ENCODE data around the gene HNRNPL. TPM values are rescaled to one million over a fixed set of nuclear protein-coding genes. Genes with fewer than 3 reads are reported as not detected.
"Not testable (repeated sequence)": the region's sequence is repeated elsewhere in the genome, so short reads cannot be mapped to it uniquely, and the experiment has no call there.

Gene HNRNPL
- total RNA-seq, 1 experiment from 2014 or later = 749 TPM

GRCh38 chr19:38808741-38809140, 41.0 kb downstream of the HNRNPL start:
- intact Hi-C loops (cut with micrococcal nuclease; ENCODE audit: unreplicated experiment) (no loop called here), in situ Hi-C loops (cut with HindIII; ENCODE audit: low pct_unique_long_range_greater_than_20kb, low sequenced_read_pairs) (no loop called here)
- no peaks in the 10 kb centered on the region for H3K9me3 ChIP-seq (ENCODE audit: control insufficient read depth, insufficient read depth, low read depth, low read length)
- ATAC-seq (no peak), DNase-seq (ENCODE audit: low read depth, low spot score) (no peak)
- no peak overlapping the region for H3K4me3 ChIP-seq (ENCODE audit: low read depth in 2 of 2, low read length in 2 of 2)
- no TSS peak for BruUV-seq (replicated peaks)
- no peak overlapping the region for H3K27ac ChIP-seq (ENCODE audit: low read length)
- ChIA-PET CTCF (interaction anchor here (0.6 kb wide), 1 partner anchor 1497 kb away, joined by 4 read pairs; no protein-coding TSS in a partner anchor), POLR2A (no interaction called here)
- peaks cover 4% of the 10 kb centered on the region; the same call in 1 of the 2 replicates for H3K4me1 ChIP-seq (ENCODE audit: control insufficient read depth, insufficient read depth, low read length)
- H3K36me3 ChIP-seq (ENCODE audit: control insufficient read depth, insufficient read depth, low read length) = no peaks in the 10 kb centered on the region
- H3K27me3 ChIP-seq (ENCODE audit: control insufficient read depth, insufficient read depth, low read length) = no peaks in the 10 kb centered on the region
- TF ChIP-seq TCF7L2 (IDR thresholded peaks at IDR 0.05; ENCODE audit: low read depth, low read length) (no peak), POLR2AphosphoS5 (IDR thresholded peaks at IDR 0.05; ENCODE audit: low read depth, low read length) (no peak), REST (IDR thresholded peaks at IDR 0.05; ENCODE audit: insufficient read depth in 1 of 2, low read depth in 2 of 2, low read length in 1 of 2) (no peak), SIN3A (IDR thresholded peaks at IDR 0.05; ENCODE audit: borderline replicate concordance, insufficient read depth, low read depth, low read length) (no peak), CTCF (IDR thresholded peaks at IDR 0.05) (no peak)

GRCh38 chr19:38807374-38808098, 42.2 kb downstream of the HNRNPL start:
- intact Hi-C loops (cut with micrococcal nuclease; ENCODE audit: unreplicated experiment); H3K9me3 ChIP-seq (ENCODE audit: control insufficient read depth, insufficient read depth, low read depth, low read length); H3K4me3 ChIP-seq (ENCODE audit: low read depth in 2 of 2, low read length in 2 of 2); DNase-seq (ENCODE audit: low read depth, low spot score); BruUV-seq (replicated peaks); in situ Hi-C loops (cut with HindIII; ENCODE audit: low pct_unique_long_range_greater_than_20kb, low sequenced_read_pairs); ATAC-seq; H3K4me1 ChIP-seq (ENCODE audit: control insufficient read depth, insufficient read depth, low read length); H3K36me3 ChIP-seq (ENCODE audit: control insufficient read depth, insufficient read depth, low read length); H3K27me3 ChIP-seq (ENCODE audit: control insufficient read depth, insufficient read depth, low read length); H3K27ac ChIP-seq (ENCODE audit: low read length): not testable (repeated sequence)
- ChIA-PET CTCF (interaction anchor here (0.5 to 0.6 kb wide), 5 partner anchors 24 to 103 kb away, joined by 3 to 10 read pairs (median 4); partner anchors contain the start of gene ECH1), POLR2A (interaction anchor here (0.6 to 0.7 kb wide), 2 partner anchors 556 to 700 kb away, joined by 6 to 8 read pairs; no protein-coding TSS in a partner anchor)

- intact Hi-C loops (cut with micrococcal nuclease; ENCODE audit: unreplicated experiment) (no loop called here), in situ Hi-C loops (cut with HindIII; ENCODE audit: low pct_unique_long_range_greater_than_20kb, low sequenced_read_pairs) (no loop called here)
- no peak overlapping the region for H3K27ac ChIP-seq (ENCODE audit: low read length)
- ChIA-PET CTCF (no interaction called here), POLR2A (interaction anchor here (0.6 kb wide), 1 partner anchor 19 kb away, joined by 5 read pairs; no protein-coding TSS in a partner anchor)
- no peak for ATAC-seq
- no TSS peak for BruUV-seq (replicated peaks)
- H3K9me3 ChIP-seq (ENCODE audit: control insufficient read depth, insufficient read depth, low read depth, low read length) = no peaks in the 10 kb centered on the region
- no peaks in the 10 kb centered on the region for H3K36me3 ChIP-seq (ENCODE audit: control insufficient read depth, insufficient read depth, low read length)
- no peak for DNase-seq (ENCODE audit: low read depth, low spot score)
- no peak overlapping the region for H3K4me3 ChIP-seq (ENCODE audit: low read depth in 2 of 2, low read length in 2 of 2)
- H3K4me1 ChIP-seq (ENCODE audit: control insufficient read depth, insufficient read depth, low read length) = no peaks in the 10 kb centered on the region
- no peaks in the 10 kb centered on the region for H3K27me3 ChIP-seq (ENCODE audit: control insufficient read depth, insufficient read depth, low read length)
- TF ChIP-seq REST (IDR thresholded peaks at IDR 0.05; ENCODE audit: insufficient read depth in 1 of 2, low read depth in 2 of 2, low read length in 1 of 2) (no peak), CTCF (IDR thresholded peaks at IDR 0.05) (no peak), SIN3A (IDR thresholded peaks at IDR 0.05; ENCODE audit: borderline replicate concordance, insufficient read depth, low read depth, low read length) (no peak), TCF7L2 (IDR thresholded peaks at IDR 0.05; ENCODE audit: low read depth, low read length) (no peak), POLR2AphosphoS5 (IDR thresholded peaks at IDR 0.05; ENCODE audit: low read depth, low read length) (no peak)
Observed at GRCh38 chr19:38806371-38806770, 43.4 kb downstream of the HNRNPL start.

All from Panc1 (cell line).